GM10266 (cell line): ENCODE data around the gene KCTD13.
"Not testable (repeated sequence)": the region's sequence is repeated elsewhere in the genome, so short reads cannot be mapped to it uniquely, and the experiment has no call there.

ENCODE experiments used
- DNase-seq: peaks from one replicate; pipeline ENCODE4 v3.0.0; 2012; ENCODE audit errors: extremely low spot score
- TF ChIP-seq, protein P1 (sequence below): IDR thresholded peaks from 2 replicates; pipeline ENCODE4 v1.5.1; 2012; ENCODE audit warnings: mild to moderate bottlenecking, low read depth; ENCODE audit not compliant: control insufficient read depth, insufficient read depth; ENCODE audit errors: missing control alignments

The KCTD13 gene

DNA sequence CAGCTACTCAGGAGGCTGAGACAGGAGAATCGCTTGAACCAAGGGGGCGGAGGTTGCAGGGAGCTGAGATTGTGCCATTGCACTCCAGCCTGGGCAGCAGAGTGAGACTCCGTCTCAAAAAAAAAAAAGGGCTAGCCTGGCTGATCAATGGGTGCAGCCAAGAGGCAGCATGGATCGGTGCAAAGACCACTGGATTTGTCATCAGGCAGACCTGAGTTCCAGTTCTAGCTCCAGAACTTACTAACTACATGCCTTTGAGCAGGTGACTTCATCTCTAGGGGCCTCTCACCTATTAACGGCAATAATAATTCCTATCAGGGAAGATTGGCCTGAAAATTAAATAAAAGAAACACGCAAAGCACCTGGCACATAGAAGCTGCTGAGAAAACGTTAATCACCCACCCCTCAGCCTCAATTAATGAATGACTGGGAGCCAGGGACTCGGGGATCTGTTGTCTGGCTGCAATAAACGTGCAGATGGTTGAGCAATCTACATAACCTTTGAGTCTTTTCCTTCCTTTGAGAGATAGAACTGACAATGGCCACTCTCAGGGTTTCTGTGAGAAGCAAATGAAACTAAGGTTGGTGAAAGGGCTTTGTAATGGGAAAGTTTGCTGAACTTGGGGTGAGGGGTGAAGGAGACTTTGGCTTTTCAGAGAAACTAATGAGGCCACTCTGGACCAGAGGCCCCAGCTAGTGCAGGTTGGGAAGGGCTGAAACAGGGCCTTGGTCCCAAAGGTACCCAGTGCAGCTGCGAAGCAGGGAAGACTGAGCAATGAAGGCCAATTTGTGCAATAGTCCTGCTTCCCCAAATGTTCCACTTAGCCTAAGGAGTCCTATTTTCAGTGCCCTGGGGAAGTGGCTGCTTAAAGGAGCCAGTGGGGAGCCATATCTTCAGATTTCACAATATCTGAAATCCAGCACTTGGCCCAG is 34.2 kb downstream of the KCTD13 start:
- TF ChIP-seq, protein P1, sequence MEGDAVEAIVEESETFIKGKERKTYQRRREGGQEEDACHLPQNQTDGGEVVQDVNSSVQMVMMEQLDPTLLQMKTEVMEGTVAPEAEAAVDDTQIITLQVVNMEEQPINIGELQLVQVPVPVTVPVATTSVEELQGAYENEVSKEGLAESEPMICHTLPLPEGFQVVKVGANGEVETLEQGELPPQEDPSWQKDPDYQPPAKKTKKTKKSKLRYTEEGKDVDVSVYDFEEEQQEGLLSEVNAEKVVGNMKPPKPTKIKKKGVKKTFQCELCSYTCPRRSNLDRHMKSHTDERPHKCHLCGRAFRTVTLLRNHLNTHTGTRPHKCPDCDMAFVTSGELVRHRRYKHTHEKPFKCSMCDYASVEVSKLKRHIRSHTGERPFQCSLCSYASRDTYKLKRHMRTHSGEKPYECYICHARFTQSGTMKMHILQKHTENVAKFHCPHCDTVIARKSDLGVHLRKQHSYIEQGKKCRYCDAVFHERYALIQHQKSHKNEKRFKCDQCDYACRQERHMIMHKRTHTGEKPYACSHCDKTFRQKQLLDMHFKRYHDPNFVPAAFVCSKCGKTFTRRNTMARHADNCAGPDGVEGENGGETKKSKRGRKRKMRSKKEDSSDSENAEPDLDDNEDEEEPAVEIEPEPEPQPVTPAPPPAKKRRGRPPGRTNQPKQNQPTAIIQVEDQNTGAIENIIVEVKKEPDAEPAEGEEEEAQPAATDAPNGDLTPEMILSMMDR = no peak
- DNase-seq = no peak

DNA sequence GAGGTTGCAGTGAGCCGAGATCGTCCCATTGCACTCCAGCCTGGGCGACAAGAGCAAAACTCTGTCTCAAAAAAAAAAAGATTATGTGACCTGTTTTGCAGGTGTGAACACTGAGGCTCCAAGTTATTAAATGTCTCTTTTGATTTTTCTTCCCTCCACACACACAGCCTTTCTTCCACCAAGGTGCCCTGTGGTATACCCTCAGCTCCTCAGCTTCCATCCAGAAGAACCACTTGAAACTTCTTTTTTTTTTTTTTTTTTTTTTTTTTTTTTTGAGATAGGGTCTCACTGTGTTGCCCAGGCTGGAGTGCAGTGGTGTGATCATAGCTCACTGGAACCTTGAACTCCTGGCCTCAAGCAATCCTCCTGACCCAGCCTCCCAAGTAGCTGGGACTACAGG is 36.7 kb downstream of the KCTD13 start:
- not testable (repeated sequence) for DNase-seq

DNA sequence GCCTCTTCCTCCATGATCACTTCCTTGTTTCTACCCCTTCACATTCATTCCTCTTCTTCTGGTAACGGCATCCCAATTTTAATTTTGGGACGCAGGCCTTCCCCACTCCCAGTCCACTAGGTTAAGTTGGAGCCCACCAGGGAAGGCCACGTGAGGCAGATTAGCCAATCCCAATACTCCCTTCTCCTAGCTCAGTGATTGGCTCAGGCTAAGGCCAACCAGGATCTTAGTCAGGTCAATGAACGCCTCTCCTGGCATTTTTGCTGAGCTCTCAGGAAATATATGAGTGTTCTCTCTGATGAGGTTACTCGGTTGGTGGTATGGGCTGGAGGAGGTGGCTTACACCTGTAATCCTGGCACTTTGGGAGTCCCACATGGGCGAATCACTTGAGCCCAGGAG is 42.0 kb downstream of the KCTD13 start:
- TF ChIP-seq, protein P1 = no peak

DNA sequence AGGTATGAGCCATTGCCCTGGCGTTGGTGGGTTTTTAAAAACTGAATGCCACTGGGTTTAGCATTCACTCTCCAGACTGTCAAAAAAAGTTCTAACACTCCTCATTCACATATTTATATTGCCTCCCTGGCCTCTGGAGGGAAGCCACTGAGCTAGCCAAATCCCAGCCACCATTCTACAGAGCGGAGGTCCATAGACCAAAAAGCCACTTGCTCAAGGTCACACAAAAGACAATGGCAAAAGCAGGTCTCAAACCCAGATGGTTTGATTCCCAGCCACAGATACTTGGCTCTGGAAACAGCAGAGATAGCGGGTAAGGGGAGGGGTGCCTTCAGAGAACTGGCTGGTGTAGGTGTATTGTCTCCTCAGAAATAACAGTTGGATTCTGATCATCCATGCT is 45.0 kb downstream of the KCTD13 start:
- TF ChIP-seq, protein P1 = no peak
- DNase-seq = no peak

More for the DNA sequence above, 42.0 kb downstream of the KCTD13 start:
- no peak for DNase-seq

DNA sequence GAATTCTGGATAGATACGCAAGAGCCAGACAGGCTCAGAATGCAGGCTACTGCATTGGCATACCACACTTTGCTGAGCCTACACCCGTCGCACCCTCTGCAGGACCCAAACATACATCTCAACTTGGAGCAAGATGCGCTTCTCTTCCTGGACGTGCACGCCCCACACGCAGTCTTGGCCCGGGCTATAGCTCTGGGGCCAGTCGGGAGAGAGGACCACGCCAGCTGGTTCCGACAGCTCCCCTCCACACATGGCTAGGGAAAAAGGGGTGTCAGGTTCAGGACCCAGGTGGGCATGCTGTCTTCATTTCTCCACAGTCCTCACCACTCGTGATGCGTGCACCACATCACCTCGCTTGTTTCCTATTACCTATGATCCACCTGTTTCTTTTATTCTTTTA is 47.9 kb downstream of the KCTD13 start:
- TF ChIP-seq, protein P1 = no peak
- no peak for DNase-seq

DNA sequence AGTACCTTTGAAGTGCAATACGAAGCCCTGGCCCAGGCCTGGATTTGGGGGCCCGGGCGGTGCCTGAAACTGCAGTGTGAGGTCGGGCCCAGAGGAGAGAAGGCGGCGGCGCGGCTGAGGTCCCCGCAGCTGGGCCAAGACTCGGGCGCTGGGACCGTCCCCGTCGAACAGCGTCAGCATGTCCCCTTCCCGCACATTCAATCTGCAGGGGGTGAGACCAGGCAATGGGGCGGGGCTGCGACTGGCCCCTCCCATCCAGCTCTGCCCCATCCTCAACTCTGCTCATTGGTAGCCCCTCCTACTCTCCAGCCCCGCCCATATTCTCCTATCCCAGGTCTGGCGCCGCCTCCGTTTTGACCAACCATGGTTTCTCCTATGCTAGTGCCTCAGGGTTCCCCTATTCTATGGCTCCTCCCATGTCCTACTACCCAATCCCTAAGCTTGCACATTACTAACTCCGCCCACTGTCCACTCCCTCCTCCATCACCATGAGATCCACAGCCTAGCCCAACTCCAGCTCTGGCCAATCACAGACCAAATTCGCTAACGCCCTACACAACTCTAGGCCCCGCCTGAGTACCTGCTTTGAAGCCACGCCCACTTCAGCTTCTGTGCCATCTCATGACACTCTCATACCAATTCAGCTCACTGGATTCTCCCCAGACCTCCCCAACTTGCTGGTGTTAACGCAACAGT is 48.6 kb downstream of the KCTD13 start:
- peak; percentile 75 for DNase-seq
- TF ChIP-seq, protein P1 = no peak

DNA sequence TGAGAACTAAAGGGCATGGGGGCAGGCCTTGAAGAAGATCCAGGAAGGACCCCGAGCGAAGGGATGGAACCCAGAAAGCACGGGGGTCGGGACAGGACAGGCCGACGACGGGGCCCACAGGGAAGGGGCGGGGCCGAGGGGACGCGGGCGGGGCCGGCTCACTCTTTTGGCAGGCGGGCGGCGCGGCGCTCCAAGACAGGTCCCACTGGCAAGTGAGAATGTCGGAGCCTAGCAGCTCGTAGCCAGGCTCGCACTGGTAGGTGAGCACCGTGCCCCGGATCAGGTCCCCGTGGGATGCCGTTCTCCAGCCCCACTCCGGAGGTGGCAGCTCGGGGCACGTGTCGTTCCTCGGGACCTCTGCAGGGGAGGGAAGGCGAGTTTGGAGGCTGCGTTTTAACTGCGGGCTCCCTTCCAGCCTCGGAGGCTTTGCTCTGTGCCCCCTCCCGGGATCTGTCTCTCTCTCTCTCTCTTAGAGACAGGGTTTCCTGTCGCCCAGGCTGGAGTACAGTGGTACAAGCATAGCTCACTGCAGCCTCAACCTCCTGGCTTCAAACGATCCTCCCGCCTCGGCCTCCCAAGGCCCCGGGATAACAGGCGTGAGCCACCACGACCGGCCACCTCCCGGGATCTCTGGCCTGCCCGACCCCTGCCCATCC is 49.3 kb downstream of the KCTD13 start:
- DNase-seq = no peak

More for the DNA sequence above, 49.3 kb downstream of the KCTD13 start:
- TF ChIP-seq, protein P1 = no peak
